Thyroid gland (tissue), 4 donors: Measurements from ENCODE around the gene ADGRB3.

Experiments used
- POLR2A ChIP-seq, 2 donors: fragments of 450-650 bp; IDR thresholded peaks; one replicate each; pipeline ENCODE4 v1.6.1; 2017; ENCODE audit warnings: antibody characterized with exemption in 2 of 2, mild to moderate bottlenecking in 2 of 2, moderate library complexity in 1 of 2
- TF ChIP-seq, protein P1 (sequence below), 6 experiments: fragments of 200-600 bp in 3 of 6; fragments of 450-650 bp in 3 of 6; sonication (generic) in 3 of 6; IDR thresholded peaks; one replicate each; pipeline ENCODE4 v1.5.1; 2016 to 2019; ENCODE audit warnings: antibody characterized with exemption in 6 of 6, mild to moderate bottlenecking in 2 of 6, inconsistent platforms in 1 of 6, moderate library complexity in 1 of 6

DNA sequence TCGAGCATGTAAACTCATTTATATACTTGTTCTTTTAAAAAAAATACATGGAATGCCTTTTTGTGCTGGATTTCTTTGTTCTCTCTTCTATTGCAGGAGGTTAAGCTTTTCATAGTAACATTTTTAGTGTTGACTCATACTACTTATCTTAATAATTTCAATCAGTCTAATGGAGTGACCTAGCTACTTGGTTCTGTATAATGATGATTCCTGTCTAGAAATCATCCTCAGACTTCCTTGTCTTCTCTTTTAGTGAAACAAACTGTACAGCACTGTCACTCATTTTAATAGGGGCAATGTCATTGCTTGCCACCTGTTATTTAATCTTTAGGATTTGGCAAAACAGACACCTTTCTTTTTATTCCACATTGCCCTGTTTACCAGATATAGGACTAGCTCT is 62.3 kb downstream of the ADGRB3 start:
- TF ChIP-seq, protein P1, sequence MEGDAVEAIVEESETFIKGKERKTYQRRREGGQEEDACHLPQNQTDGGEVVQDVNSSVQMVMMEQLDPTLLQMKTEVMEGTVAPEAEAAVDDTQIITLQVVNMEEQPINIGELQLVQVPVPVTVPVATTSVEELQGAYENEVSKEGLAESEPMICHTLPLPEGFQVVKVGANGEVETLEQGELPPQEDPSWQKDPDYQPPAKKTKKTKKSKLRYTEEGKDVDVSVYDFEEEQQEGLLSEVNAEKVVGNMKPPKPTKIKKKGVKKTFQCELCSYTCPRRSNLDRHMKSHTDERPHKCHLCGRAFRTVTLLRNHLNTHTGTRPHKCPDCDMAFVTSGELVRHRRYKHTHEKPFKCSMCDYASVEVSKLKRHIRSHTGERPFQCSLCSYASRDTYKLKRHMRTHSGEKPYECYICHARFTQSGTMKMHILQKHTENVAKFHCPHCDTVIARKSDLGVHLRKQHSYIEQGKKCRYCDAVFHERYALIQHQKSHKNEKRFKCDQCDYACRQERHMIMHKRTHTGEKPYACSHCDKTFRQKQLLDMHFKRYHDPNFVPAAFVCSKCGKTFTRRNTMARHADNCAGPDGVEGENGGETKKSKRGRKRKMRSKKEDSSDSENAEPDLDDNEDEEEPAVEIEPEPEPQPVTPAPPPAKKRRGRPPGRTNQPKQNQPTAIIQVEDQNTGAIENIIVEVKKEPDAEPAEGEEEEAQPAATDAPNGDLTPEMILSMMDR (IDR thresholded peaks at IDR 0.05) = no peak
- no peak for TF ChIP-seq POLR2A (IDR thresholded peaks at IDR 0.05)
